ENCODE results near the gene TCF7L2.

The TCF7L2 gene

DNA sequence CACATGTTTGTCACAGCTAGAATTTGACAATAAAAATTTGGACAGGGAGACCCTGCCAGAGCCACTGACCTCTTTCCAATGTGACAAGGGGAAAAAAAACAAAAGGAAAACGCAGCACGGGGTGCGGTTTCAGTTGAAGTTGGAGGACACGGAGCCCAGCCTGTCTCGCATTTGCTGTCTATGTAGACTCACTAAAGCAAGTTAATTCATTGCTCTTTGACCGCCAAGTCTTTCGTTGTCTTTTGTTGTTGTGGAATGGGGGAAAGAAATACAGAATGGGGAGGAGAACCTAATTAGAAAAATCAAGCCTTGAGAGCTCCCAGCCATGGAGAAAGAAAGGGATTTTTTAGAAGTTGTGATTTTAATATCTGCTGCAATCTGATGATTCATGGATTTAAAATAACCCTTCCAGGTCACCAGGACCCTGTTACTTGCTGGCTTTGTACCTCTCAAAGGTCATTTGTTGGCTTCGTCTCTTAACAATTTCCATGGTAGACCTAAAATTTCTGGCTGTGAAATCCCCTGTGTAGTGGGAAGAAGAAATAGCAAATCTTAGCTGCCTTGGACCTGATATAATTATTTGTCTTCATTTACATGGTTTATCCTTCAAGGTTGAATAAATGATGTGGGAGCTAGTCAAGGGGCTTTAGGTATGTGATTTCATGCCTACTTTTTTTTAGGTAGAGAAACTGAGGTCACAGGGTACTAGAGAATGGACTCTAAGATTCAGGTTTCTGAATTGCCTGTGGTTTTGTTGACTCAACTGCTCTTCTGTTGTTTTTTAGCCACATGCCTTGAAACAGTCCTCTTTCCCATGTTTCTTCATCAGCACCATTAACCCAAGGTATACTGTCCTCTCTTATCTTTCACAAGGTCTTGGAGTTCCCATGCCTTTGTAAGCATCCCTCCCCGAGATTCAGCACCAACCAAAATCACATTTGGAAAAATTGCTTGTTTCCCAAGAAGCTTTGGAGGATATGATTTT lies 78.7 kb downstream of the TCF7L2 start:
- in situ Hi-C loops (cut with HindIII; ENCODE audit: low pct_ligation_motif_present, low pct_unique_long_range_greater_than_20kb, low sequenced_read_pairs) = no loop called here

GRCh38 chr10:113030453-113030852 lies 80.4 kb downstream of the TCF7L2 start:
- in situ Hi-C loops (cut with HindIII; ENCODE audit: low pct_ligation_motif_present, low pct_unique_long_range_greater_than_20kb, low sequenced_read_pairs) = no loop called here
- DNase-seq = no peak

More for the DNA sequence above, 78.7 kb downstream of the TCF7L2 start:
- no peak for DNase-seq

DNA sequence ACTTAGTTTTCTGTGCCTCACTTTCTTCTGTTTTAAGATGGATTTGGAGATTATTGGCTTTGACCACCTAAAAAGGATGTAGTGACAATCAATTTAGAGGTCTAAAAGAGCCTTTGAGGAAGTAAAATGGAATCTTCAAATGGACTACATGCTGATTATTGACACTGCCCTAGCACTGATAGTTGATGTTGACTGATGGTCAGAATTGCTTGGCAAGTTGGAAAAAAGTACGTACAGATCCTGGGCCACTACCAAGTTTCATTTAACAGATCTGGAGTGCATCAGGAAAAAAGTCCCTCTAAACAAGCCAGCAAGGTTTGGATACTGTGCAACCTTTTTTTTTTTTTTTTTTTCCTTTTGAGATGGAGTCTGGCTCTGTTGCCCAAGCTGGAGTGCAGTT lies 81.1 kb downstream of the TCF7L2 start:
- in situ Hi-C loops (cut with HindIII; ENCODE audit: low pct_ligation_motif_present, low pct_unique_long_range_greater_than_20kb, low sequenced_read_pairs) = no loop called here

GRCh38 chr10:113033991-113034390 lies 83.9 kb downstream of the TCF7L2 start:
- in situ Hi-C loops (cut with HindIII; ENCODE audit: low pct_ligation_motif_present, low pct_unique_long_range_greater_than_20kb, low sequenced_read_pairs) = no loop called here
- DNase-seq = no peak

More for the DNA sequence above, 81.1 kb downstream of the TCF7L2 start:
- DNase-seq = no peak

DNA sequence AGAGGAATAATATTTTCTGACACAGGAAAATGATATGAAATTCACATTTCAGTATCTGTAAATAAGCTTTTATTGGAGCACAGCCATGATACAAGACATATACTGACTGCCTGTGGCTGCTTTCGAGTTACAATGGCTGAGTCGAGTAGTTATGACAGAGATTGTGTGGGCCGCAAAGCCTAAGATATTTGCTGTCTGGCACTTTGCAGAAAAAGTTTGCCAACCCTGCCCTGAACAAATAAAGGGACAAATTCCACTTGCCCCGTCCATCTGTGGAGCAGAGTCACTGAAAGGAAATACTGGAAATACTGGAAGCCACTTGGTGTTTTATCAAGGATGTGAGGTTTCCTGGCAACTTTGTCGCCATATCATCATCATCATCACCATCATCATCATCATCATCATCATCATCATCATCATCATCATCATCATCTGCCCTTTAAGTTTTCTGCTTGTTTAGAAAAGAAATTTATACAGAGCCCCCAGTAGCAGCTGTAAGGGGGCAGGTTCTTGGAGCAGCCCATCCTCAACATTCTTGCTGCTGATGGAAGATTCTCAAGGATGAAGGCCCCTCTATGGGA lies 85.8 kb downstream of the TCF7L2 start:
- no peak for DNase-seq
- in situ Hi-C loops (cut with HindIII; ENCODE audit: low pct_ligation_motif_present, low pct_unique_long_range_greater_than_20kb, low sequenced_read_pairs) = no loop called here

DNA sequence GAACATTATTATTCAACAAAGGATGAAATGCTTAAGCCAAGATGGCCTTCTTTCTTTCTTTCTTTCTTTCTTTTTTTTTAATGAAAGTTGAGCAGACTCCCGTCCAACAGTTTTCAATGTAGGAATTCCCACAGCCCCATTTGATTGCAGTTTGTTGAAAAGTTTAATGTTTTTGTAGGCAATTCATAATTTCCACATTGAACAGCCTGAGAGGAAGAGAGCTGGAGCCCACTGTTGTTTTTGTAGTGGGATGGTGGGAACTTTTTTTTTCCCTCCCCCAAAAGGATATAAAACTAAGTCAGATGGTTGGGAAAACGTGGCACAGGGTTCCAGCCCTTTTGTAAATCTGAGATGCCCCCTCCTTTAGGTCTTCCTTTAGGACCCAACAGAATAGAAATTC lies 86.6 kb downstream of the TCF7L2 start:
- DNase-seq = no peak
- in situ Hi-C loops (cut with HindIII; ENCODE audit: low pct_ligation_motif_present, low pct_unique_long_range_greater_than_20kb, low sequenced_read_pairs) = no loop called here

GRCh38 chr10:113037218-113037617 lies 87.2 kb downstream of the TCF7L2 start:
- DNase-seq = no peak
- in situ Hi-C loops (cut with HindIII; ENCODE audit: low pct_ligation_motif_present, low pct_unique_long_range_greater_than_20kb, low sequenced_read_pairs) = no loop called here

DNA sequence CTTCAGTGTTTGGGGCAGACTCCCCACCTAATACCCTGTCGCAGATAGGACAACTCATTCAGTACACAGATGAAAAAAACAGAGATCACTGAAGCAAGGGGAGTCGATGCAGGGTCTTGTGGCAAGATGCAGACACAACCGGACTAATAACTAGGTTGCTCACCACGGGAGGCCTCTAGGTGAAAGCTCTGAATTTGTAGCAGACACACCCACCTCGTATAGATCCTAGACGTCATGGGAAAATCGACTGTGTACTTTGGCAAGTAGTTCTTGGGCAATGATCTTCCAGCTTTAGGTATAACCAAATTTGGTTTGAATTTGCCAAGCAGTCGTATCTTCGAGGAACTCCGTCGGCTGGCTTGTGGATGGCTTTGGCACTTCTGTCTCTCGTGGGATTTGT lies 88.1 kb downstream of the TCF7L2 start:
- in situ Hi-C loops (cut with HindIII; ENCODE audit: low pct_ligation_motif_present, low pct_unique_long_range_greater_than_20kb, low sequenced_read_pairs) = no loop called here
- no peak for DNase-seq

DNA sequence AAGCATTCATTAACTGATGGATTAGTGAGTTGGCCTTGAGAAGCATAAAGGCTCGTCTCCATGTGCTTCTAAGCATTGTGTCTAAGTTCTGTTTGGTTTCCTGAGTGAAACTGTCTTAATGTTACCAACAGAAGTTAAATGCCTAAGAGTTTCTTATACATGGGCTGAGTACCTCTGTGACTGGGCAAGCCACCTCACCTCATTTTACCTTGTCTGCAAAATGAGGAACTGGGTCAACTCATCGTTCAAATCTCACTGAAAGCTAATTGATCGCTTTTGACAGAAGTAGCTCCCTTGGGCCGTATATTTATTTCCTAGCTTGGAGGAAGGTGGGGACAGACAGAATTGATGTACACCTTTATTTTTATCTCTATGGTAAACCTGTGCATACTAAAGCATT lies 88.9 kb downstream of the TCF7L2 start:
- DNase-seq = no peak
- in situ Hi-C loops (cut with HindIII; ENCODE audit: low pct_ligation_motif_present, low pct_unique_long_range_greater_than_20kb, low sequenced_read_pairs) = no loop called here

GRCh38 chr10:113041324-113041723 lies 91.3 kb downstream of the TCF7L2 start:
- DNase-seq = no peak
- in situ Hi-C loops (cut with HindIII; ENCODE audit: low pct_ligation_motif_present, low pct_unique_long_range_greater_than_20kb, low sequenced_read_pairs) = no loop called here

- in situ Hi-C loops (cut with HindIII; ENCODE audit: low pct_ligation_motif_present, low pct_unique_long_range_greater_than_20kb, low sequenced_read_pairs) = no loop called here
- DNase-seq = no peak
These were observed 92.0 kb downstream of the TCF7L2 start for GRCh38 chr10:113041841-113042750.

DNA sequence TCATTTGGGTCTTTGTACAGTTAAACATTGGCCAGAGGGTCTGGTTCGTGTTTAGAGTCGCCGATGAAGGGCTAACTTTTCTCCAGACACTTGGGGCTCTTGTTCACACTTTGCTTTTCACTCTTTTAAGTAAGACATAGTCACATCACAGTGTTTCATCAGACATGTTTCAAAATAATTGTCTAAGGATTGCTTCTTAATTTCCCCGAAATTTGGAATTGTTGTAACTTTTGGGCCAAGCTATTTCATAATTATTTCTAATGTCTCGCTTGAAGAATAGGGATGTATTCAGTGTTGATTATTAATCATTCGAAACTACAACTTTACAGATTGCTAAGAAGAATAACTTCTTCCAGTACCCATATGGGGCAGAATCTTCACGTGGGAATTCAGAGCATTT lies 92.8 kb downstream of the TCF7L2 start:
- in situ Hi-C loops (cut with HindIII; ENCODE audit: low pct_ligation_motif_present, low pct_unique_long_range_greater_than_20kb, low sequenced_read_pairs) = no loop called here
- no peak for DNase-seq

- no peak for DNase-seq
- in situ Hi-C loops (cut with HindIII; ENCODE audit: low pct_ligation_motif_present, low pct_unique_long_range_greater_than_20kb, low sequenced_read_pairs) = no loop called here
These were observed 94.1 kb downstream of the TCF7L2 start for GRCh38 chr10:113044016-113044755.

- peak; percentile 66 for DNase-seq
- in situ Hi-C loops (cut with HindIII; ENCODE audit: low pct_ligation_motif_present, low pct_unique_long_range_greater_than_20kb, low sequenced_read_pairs) = no loop called here
These were observed 95.4 kb downstream of the TCF7L2 start for GRCh38 chr10:113045147-113046055.

DNA sequence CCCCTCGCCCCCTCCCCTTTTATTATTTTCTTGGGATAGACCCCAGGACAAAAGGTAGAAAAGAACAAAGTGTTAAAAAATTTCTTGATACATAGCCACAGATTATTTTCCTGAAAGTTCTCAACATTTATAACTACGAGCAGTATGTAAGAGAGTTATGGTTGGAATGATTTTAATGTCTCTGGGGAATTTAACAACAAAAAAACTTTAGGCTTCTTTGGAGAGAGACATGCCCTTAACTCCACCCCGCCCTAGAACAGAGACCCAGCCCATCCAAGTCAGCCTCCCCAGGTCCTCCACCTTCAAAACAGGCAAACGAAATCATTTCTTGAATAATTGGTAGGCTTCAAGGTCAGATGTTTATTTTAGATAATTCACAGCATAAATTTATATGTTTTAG lies 97.1 kb downstream of the TCF7L2 start:
- in situ Hi-C loops (cut with HindIII; ENCODE audit: low pct_ligation_motif_present, low pct_unique_long_range_greater_than_20kb, low sequenced_read_pairs) = no loop called here
- no peak for DNase-seq

- in situ Hi-C loops (cut with HindIII; ENCODE audit: low pct_ligation_motif_present, low pct_unique_long_range_greater_than_20kb, low sequenced_read_pairs) = no loop called here
- no peak for DNase-seq
These were observed 97.5 kb downstream of the TCF7L2 start for GRCh38 chr10:113047605-113047962.

GRCh38 chr10:113047963-113048781 lies 98.1 kb downstream of the TCF7L2 start:
- no peak for DNase-seq
- in situ Hi-C loops (cut with HindIII; ENCODE audit: low pct_ligation_motif_present, low pct_unique_long_range_greater_than_20kb, low sequenced_read_pairs) = no loop called here

Measured in ACHN (cell line).